ENCODE data around the gene VAV2. TPM values are rescaled to one million over a fixed set of nuclear protein-coding genes. Genes with fewer than 3 reads are reported as not detected.

Gene VAV2
- total and polyA plus RNA-seq, 12 donors: 3.3 to 96.2 (median 31.2) TPM

DNA sequence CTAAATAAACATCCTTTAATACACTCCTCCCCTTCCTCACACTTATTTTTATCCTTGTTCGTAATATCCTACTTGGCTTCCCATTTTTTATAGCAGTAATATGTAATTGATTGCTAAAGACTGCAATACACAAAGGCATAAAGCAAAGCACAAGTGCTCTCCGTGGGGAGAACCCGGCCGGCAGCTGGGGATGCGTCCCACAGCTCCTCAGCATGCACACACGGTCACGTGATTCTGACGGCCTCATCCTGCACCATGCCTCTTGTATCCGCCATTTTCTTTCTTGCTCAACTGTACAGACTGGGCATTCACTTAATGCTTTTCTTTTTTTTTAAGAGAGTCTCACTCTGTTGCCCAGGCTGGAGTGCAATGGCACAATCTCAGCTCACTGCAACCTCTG is 36.0 kb upstream of the VAV2 start:
- H3K36me3 ChIP-seq (replicated peaks in 1 of 2): peaks cover 0 to 40% of the 10 kb centered on the region in 2 donors
- no peak for TF ChIP-seq POLR2A (IDR thresholded peaks at IDR 0.05)
- TF ChIP-seq, protein P1, sequence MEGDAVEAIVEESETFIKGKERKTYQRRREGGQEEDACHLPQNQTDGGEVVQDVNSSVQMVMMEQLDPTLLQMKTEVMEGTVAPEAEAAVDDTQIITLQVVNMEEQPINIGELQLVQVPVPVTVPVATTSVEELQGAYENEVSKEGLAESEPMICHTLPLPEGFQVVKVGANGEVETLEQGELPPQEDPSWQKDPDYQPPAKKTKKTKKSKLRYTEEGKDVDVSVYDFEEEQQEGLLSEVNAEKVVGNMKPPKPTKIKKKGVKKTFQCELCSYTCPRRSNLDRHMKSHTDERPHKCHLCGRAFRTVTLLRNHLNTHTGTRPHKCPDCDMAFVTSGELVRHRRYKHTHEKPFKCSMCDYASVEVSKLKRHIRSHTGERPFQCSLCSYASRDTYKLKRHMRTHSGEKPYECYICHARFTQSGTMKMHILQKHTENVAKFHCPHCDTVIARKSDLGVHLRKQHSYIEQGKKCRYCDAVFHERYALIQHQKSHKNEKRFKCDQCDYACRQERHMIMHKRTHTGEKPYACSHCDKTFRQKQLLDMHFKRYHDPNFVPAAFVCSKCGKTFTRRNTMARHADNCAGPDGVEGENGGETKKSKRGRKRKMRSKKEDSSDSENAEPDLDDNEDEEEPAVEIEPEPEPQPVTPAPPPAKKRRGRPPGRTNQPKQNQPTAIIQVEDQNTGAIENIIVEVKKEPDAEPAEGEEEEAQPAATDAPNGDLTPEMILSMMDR (IDR thresholded peaks at IDR 0.05): no peak

GRCh38 chr9:134027561-134027960 is 35.4 kb upstream of the VAV2 start:
- Histone ChIP-seq H3K27ac (no peak overlapping the region), H3K4me3 (no peak overlapping the region), H3K36me3 (replicated peaks in 1 of 2) (peaks cover 0 to 35% of the 10 kb centered on the region in 2 donors), H3K27me3 (no peaks in the 10 kb centered on the region), H3K4me1 (replicated peaks in 1 of 2) (peaks cover 6 to 20% of the 10 kb centered on the region in 2 donors), H3K9me3 (replicated peaks in 1 of 3) (no peaks in the 10 kb centered on the region)
- 93 to 97% (median 97%) methylated on average over 7 of the region's 7 CpGs for WGBS, 4 donors
- intact Hi-C loops (cut with DNase I): loop anchor here (5.0 kb wide), 2 partner anchors 35 to 40 kb away; partner anchors contain the start of gene BRD3 (in 1 of the 2)
- TF ChIP-seq POLR2A (IDR thresholded peaks at IDR 0.05): no peak
- TF ChIP-seq, protein P1 (IDR thresholded peaks at IDR 0.05): no peak
- DNase-seq: peak in 1 of 7 donors; percentile 14

More for the DNA sequence above, 36.0 kb upstream of the VAV2 start:
- WGBS, 4 donors: 91 to 95% (median 94%) methylated on average over 9 of the region's 9 CpGs
- peaks cover 6 to 20% of the 10 kb centered on the region in 2 donors for H3K4me1 ChIP-seq (replicated peaks in 1 of 2)
- intact Hi-C loops (cut with DNase I): loop anchor here (5.0 kb wide), 2 partner anchors 34 to 39 kb away; partner anchors contain the start of gene BRD3 (in 1 of the 2)
- H3K9me3 ChIP-seq (replicated peaks in 1 of 3): no peaks in the 10 kb centered on the region
- H3K27me3 ChIP-seq: no peaks in the 10 kb centered on the region
- no peak for DNase-seq
- no peak overlapping the region for H3K27ac ChIP-seq
- no peak overlapping the region for H3K4me3 ChIP-seq

DNA sequence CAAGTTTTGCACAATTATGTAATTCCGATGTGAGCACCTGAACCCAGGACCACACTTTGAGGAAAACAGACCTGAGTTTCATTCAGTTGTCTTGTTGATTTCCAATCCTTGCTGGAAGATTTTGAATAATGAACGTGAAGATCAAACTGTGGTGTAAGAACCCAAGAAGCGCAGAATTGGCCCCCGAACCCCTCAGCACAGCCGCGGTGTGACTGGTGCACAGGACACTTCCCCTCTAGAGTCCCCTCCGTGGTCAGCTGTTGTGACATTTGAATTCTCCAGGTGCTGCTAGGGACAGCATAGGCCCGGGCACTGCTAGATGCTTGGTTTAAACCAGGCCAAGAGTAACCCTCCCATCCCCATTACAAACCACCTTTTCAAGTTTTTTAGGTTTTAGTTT is 34.9 kb upstream of the VAV2 start:
- H3K36me3 ChIP-seq (replicated peaks in 1 of 2): peaks cover 0 to 31% of the 10 kb centered on the region in 2 donors
- H3K27ac ChIP-seq: no peak overlapping the region
- H3K4me3 ChIP-seq: no peak overlapping the region
- no peaks in the 10 kb centered on the region for H3K9me3 ChIP-seq (replicated peaks in 1 of 3)
- no peaks in the 10 kb centered on the region for H3K27me3 ChIP-seq
- peaks cover 6 to 20% of the 10 kb centered on the region in 2 donors for H3K4me1 ChIP-seq (replicated peaks in 1 of 2)
- intact Hi-C loops (cut with DNase I): loop anchor here (5.0 kb wide), 2 partner anchors 35 to 40 kb away; partner anchors contain the start of gene BRD3 (in 1 of the 2)
- 87 to 97% (median 93%) methylated on average over 4 to 8 of the region's 8 CpGs for WGBS, 4 donors
- no peak for TF ChIP-seq POLR2A (IDR thresholded peaks at IDR 0.05)
- TF ChIP-seq, protein P1 (IDR thresholded peaks at IDR 0.05): no peak
- peak in 1 of 7 donors; percentile 26 for DNase-seq

DNA sequence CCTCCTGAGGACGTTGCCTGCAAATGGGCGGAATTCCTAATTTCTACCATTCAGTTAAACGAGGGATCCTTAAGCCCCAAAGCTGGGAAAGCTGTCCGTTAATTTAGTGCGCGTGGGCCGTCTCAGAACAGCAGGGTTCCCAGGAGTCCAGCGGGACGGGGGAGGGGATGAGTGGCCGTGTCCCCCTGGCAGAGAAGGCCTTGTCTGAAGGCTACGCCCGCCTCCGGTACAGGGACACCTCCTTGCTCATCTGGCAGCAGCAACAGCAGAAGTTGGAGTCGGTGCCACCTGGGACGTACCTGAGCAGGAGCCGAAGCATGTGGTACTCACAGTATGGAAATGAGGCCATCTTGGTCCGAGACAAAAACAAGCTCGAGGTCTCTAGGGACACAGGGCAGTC is 34.5 kb upstream of the VAV2 start:
- 78 to 84% (median 82%) methylated on average over 18 of the region's 18 CpGs for WGBS, 4 donors
- H3K4me3 ChIP-seq: no peak overlapping the region
- H3K4me1 ChIP-seq (replicated peaks in 1 of 2): peaks cover 6 to 20% of the 10 kb centered on the region in 2 donors
- H3K9me3 ChIP-seq (replicated peaks in 1 of 3): no peaks in the 10 kb centered on the region
- peak in 5 of 7 donors; percentile 47 to 71 (median 51) for DNase-seq
- H3K36me3 ChIP-seq (replicated peaks in 1 of 2): peaks cover 0 to 27% of the 10 kb centered on the region in 2 donors
- no peaks in the 10 kb centered on the region for H3K27me3 ChIP-seq
- TF ChIP-seq, protein P1 (IDR thresholded peaks at IDR 0.05): no peak
- TF ChIP-seq POLR2A (IDR thresholded peaks at IDR 0.05): no peak
- intact Hi-C loops (cut with DNase I): loop anchor here (5.0 kb wide), 2 partner anchors 36 to 41 kb away; partner anchors contain the start of gene BRD3 (in 1 of the 2)
- H3K27ac ChIP-seq: no peak overlapping the region

All from adrenal gland (tissue), 12 donors.